ENCODE measurements around the gene SYNPO. TPM values are rescaled to one million over a fixed set of nuclear protein-coding genes. Genes with fewer than 3 reads are reported as not detected.

The SYNPO gene
- polyA plus RNA-seq, 4 donors, result 26.7 to 106 (median 99.3) TPM

DNA sequence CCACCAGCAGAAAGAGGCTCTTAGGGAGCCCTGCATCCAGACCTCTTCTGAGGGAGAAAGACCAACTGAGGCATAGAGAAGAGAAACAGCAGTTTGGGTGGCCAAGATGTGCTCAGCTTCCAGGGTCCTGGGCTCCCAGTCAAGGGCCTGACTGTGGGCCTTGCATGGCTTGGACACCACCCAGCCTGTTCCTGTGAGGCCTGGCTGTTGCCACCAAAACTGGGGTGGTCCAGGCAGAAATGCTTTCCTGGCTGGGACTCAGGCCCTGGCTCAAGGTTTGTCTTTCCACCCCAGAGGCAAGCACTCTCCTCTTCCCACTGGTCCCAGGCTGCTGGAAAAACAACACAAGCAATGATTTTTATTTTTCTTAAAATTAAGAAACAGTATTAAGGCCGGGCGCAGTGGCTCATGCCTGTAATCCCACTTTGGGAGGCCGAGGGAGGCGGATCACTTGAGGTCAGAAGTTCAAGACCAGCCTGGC is 33.9 kb downstream of the SYNPO start:
- no peak for DNase-seq (ENCODE audit: low read depth in 4 of 4, low spot score in 3 of 4)

DNA sequence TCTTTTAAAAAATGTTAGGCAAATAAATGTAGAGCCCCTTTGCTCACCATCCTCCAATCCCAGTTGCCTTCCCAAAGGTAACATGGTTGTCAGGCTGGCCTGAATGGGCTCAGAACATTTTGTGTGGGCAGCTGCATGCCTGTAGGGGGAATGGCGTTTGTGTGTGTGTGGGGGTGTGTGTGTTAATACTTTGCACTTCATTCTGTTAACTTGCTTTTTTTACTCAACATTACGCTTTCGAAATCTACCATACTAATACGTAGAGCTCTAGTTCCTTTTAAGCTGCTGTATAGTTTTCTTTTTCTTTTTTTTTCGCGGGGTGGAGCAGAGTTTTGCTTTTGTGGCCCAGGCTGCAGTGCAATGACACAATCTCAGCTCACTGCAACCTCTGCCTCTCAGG is 34.6 kb downstream of the SYNPO start:
- no peak for DNase-seq (ENCODE audit: low read depth in 4 of 4, low spot score in 3 of 4)

DNA sequence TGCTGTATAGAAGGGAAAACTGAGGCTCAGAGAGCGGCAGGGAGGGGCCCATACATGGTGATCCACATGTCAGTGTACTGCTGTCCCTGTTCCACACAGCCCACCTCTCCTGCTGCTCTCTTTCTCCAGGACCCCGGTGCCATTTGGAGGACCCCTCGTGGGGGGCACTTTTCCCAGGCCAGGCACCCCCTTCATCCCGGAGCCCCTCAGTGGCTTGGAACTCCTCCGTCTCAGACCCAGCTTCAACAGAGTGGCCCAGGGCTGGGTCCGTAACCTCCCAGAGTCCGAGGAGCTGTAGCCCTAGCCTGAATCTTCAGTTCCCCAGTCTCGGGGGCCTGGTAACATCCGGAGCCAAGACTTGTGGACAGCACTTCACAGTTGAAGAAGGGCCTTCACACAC is 36.1 kb downstream of the SYNPO start:
- DNase-seq (ENCODE audit: low read depth in 4 of 4, low spot score in 3 of 4), result no peak

DNA sequence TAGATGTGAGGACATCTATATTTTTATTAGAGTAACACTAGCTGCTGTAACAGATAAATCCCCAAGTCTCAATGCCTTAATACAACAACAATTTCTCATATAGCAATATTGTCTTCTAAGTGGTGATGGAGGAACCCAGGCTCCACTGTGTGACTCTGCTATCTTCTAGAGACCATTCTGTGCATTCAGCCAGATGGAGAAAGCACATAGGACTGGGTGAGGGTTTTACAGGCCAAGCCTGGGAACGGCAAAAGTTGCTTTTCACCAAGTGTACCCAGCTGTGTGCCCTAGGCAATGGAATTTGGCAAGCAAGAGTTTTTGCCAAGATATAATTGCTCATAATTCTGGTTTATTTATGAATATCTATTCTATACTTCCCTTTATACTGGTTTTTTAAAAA is 48.7 kb downstream of the SYNPO start:
- DNase-seq (ENCODE audit: low read depth in 4 of 4, low spot score in 3 of 4), result no peak

DNA sequence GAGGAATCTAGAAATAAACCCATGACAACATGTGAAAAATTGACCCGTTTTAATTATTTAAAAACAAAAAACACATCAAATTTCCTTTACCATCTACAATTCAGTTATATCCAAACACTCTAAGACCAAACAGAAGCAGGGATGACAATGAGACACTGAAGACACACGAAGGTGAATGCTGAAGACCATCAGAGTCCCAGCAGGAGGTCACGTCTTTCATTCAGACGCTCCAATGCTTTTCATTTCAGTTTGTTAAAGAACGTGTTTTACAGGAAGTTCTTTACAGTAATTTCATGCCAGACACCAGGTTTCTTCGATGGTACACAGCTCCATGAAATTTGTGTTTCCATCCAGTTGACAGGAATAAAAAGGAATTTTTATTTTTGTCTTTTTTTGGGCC is 50.3 kb downstream of the SYNPO start:
- DNase-seq (ENCODE audit: low read depth in 4 of 4, low spot score in 3 of 4), result no peak

DNA sequence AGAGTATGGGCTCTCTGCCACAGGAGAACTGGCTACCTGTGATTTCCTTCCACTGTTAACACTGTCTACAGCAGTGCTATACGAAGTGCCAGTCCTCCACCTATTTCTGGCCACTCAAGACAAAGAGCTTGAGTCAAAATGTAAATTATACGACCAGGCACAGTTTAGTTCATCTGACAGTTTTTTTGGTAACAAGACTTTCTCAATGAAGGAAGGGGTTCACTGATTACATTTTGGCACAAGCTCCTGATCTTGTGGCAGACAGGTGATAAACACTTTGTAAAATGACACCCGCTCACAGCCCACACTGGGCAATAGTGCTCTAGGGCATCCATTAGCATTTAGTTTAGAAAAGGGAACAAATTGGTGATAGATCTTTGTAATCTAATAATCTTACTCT is 51.8 kb downstream of the SYNPO start:
- DNase-seq (ENCODE audit: low read depth in 4 of 4, low spot score in 3 of 4), result no peak

DNA sequence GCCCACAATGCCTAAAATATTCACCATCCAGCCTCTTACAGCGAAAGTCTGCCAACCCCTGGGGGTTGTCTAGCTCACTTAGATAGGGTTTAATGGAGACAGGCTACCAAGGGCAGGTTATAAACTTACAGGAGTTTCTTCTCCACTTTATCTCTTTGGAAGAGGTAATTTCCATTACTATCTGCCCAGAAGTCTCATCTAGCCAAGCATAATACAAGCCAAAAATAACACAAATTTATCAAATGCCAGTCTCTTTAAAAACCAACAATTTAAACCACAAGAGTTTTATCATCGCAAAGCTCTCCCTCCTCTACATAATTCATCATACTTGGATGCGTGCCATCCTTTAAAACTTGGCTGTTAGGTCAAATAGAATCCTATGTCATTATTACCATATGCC is 54.2 kb downstream of the SYNPO start:
- DNase-seq (ENCODE audit: low read depth in 4 of 4, low spot score in 3 of 4), result no peak

DNA sequence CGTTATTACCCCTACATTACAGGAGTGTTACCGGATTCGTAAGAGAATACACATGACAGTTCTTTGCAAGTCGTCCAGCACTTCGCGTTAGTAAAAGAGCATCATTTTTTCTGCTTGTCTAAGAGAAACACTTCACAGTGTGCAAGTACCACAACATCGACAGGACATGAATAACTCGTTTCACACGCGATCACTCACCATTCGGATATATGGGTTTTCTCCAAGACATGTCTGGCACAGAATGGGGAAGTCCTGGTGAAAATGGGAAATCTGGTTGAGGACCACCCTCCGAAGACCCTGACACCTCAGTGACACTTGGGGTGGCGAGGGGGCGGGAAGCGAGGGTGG is 59.8 kb downstream of the SYNPO start:
- DNase-seq (ENCODE audit: low read depth in 4 of 4, low spot score in 3 of 4), result no peak

DNA sequence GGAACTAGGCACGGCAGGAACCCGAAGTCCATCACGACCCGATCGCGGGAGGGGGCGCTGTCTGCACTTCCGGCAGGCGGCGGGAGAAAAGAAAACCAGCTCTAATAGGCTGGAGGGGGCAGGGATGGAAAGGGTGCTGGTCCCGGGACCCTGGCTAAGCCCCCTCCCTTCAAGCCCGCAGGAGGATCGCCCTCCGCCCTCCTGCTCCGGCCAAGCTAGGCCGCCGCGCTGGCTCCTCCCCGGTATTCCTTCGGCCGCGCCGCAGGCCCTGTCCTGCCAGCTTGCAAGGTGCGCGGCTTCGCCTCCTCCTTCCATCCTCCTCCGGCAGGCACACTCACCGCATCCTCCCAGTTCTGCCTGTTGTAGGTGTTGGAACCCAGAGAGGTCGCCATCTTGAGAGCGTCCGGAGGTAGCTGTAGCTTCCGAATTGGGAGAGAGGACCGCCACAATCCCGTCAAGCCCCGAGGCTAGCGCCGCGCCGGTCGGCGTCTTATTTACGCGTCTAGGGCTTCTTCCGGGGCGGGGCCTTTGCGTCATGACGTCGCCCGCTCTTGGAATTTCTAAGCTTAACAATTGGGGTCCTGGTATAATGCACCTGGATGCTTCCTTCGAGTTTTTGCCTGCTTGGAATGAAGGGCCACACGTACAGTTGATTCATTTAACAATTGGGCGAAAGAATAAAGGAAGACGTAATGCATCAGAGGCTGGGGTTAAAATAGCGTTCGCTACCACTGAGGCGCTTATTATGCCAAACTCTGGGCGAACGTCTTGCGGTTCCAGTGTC is 60.3 kb downstream of the SYNPO start, which contains the start of gene RBM22:
Gene RBM22 (minus strand): TSS at position 469 of the 784 bp plus-strand sequence. CDS start 77 bp downstream, at position 392.
- peak; percentile 86 to 89 (median 87) for DNase-seq (ENCODE audit: low read depth in 4 of 4, low spot score in 3 of 4)

DNA sequence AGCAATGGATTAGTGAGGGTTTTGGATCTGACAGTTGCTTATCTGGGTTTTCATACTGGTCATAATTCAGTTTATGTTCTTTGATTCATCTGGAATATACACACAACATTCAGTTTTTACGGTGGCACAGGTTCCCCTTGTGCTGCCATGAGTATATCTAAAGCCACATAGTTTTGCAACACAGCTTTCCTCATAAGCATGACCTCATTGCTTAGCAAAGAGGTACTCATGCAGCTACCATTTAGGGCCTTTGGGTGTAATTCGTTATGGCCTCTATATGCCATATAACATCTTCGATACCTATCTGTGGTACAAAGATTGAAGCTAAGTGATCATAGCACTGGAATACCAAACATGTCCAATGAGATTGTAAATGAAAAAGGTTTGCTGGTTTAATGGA is 63.3 kb downstream of the SYNPO start:
- no peak for DNase-seq (ENCODE audit: low read depth in 4 of 4, low spot score in 3 of 4)

DNA sequence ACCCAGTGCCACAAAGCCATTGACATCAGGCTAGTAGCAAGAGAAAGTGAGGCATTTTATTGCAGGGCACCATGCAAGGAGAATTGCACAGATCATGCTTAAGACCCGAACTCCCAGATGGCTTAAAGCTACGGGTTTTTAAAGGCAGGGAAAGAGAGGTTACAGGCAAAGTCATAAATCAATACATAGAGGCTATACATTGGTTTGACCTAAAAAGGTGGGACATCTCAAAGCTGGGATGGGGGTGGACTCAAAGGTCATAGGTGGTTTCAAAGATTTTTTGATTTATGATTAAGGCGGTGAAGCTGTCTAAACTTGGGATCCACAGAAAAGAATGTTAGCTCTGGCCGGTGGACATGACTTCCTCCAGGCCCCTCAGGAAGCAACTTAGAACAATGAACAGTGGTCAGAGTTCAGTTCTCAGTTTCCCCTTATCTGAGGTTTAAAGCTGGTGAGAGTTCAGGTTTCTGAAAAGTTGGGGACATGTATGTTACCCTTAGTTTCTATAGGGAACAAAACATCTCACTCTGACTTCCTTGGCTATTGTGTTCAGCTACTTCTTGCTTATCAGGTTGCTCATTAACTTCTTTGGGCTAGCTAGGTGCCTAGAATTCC is 66.4 kb downstream of the SYNPO start:
- DNase-seq (ENCODE audit: low read depth in 4 of 4, low spot score in 3 of 4), result no peak

Other genes with a start within 250 kb of the SYNPO start
- gene CD74, start 227.8 kb upstream of the SYNPO start, polyA plus RNA-seq (ENCODE audit: insufficient read length in 4 of 4), result 100 to 1,000 TPM; 139 to 321 (median 277) TPM
- gene RPS14, start 190.9 kb upstream of the SYNPO start, polyA plus RNA-seq (ENCODE audit: insufficient read length in 4 of 4), result 1,000 to 10,000 TPM; 1,813 to 1,980 (median 1,872) TPM
- 10 to 100 TPM; 51.8 to 70.0 (median 52.9) TPM for gene NDST1, start 132.5 kb upstream of the SYNPO start, polyA plus RNA-seq (ENCODE audit: insufficient read length in 4 of 4)
- gene MYOZ3, start 20.6 kb downstream of the SYNPO start, polyA plus RNA-seq (ENCODE audit: insufficient read length in 4 of 4), result 10 to 100 TPM in 1 of 4 donors, 1 to 10 TPM in 3; 5.7 to 10.3 (median 6.3) TPM
- gene RBM22, start 60.4 kb downstream of the SYNPO start, polyA plus RNA-seq (ENCODE audit: insufficient read length in 4 of 4), result 10 to 100 TPM; 67.4 to 85.3 (median 80.4) TPM
- 10 to 100 TPM; 55.2 to 69.3 (median 64.9) TPM for gene DCTN4, start 118.4 kb downstream of the SYNPO start, polyA plus RNA-seq (ENCODE audit: insufficient read length in 4 of 4)
- gene SMIM3, start 138.1 kb downstream of the SYNPO start, polyA plus RNA-seq (ENCODE audit: insufficient read length in 4 of 4), result 10 to 100 TPM; 21.7 to 37.3 (median 24.8) TPM
- gene IRGM, start 205.9 kb downstream of the SYNPO start, polyA plus RNA-seq (ENCODE audit: insufficient read length in 4 of 4), result 1 to 10 TPM in 1 of 4 donors, under 1 TPM in 3; 0.31 to 1.3 (median 0.73) TPM